DOHH2 (cell line): ENCODE data around the gene ABCA1.
"Not testable (repeated sequence)": the region's sequence is repeated elsewhere in the genome, so short reads cannot be mapped to it uniquely, and the experiment has no call there.

Source experiments
- H3F3A ChIP-seq: fragments of 200-600 bp; sonication (generic), shearing (Covaris generic); 2 replicates; pipeline ENCODE4 v1.6.0; 2016; ENCODE audit warnings: antibody characterized with exemption, mild to moderate bottlenecking; ENCODE audit not compliant: control insufficient read depth, insufficient read depth
- H3K27ac ChIP-seq: fragments of 200-600 bp; sonication (generic); 2 replicates; pipeline ENCODE4 v1.5.1; 2014; ENCODE audit warnings: low read depth, mild to moderate bottlenecking, low read length, moderate library complexity
- H3K27me3 ChIP-seq: fragments of 200-600 bp; sonication (generic); 2 replicates; pipeline ENCODE4 v1.6.1; 2014; ENCODE audit warnings: mild to moderate bottlenecking, low read length, mixed read lengths; ENCODE audit not compliant: control insufficient read depth
- H3K36me3 ChIP-seq: fragments of 200-600 bp; sonication (generic); 2 replicates; pipeline ENCODE4 v1.6.1; 2014; ENCODE audit warnings: mild to moderate bottlenecking, low read length, moderate library complexity, mixed read lengths; ENCODE audit not compliant: control insufficient read depth
- H3K4me1 ChIP-seq: fragments of 200-600 bp; sonication (generic); 2 replicates; pipeline ENCODE4 v1.6.1; 2014; ENCODE audit warnings: mild to moderate bottlenecking, low read length, mixed read lengths; ENCODE audit not compliant: control insufficient read depth
- H3K4me2 ChIP-seq: fragments of 200-600 bp; sonication (generic); 2 replicates; pipeline ENCODE4 v1.6.0; 2014; ENCODE audit warnings: mild to moderate bottlenecking, low read length, moderate library complexity
- H3K4me3 ChIP-seq: fragments of 200-600 bp; sonication (generic); 2 replicates; pipeline ENCODE4 v1.5.1; 2014; ENCODE audit warnings: mild to moderate bottlenecking, low read length, mixed read lengths
- H3K79me2 ChIP-seq: fragments of 200-600 bp; sonication (generic); 2 replicates; pipeline ENCODE4 v1.6.1; 2014; ENCODE audit warnings: mild to moderate bottlenecking, low read length, mixed read lengths; ENCODE audit not compliant: control insufficient read depth
- H3K9me2 ChIP-seq: fragments of 200-600 bp; sonication (generic); replicated peaks from 2 replicates; pipeline ENCODE4 v1.6.1; 2014; ENCODE audit warnings: mild to moderate bottlenecking, low read length, mixed read lengths; ENCODE audit not compliant: control insufficient read depth
- H3K9me3 ChIP-seq: fragments of 200-600 bp; sonication (generic); 2 replicates; pipeline ENCODE4 v1.6.1; 2014; ENCODE audit warnings: antibody characterized with exemption, low read length, mixed read lengths; ENCODE audit not compliant: control insufficient read depth, insufficient read depth
- H4K20me1 ChIP-seq: fragments of 200-600 bp; sonication (generic); 2 replicates; pipeline ENCODE4 v1.6.0; 2014; ENCODE audit warnings: low read depth, mild to moderate bottlenecking, antibody characterized with exemption, low read length, moderate library complexity; ENCODE audit not compliant: control insufficient read depth, insufficient read depth
- CTCF ChIP-seq: fragments of 200-600 bp; sonication (generic); IDR thresholded peaks from one replicate; pipeline ENCODE4 v1.5.1; 2014; ENCODE audit warnings: antibody characterized with exemption, mild to moderate bottlenecking, low read depth, low read length; ENCODE audit not compliant: poor library complexity, severe bottlenecking
- EZH2phosphoT487 ChIP-seq: fragments of 200-600 bp; sonication (generic); IDR thresholded peaks from 2 replicates; pipeline ENCODE4 v1.6.1; 2017; ENCODE audit warnings: borderline replicate concordance, mild to moderate bottlenecking, antibody characterized with exemption, low read length, moderate library complexity, mixed read lengths

ABCA1 gene

GRCh38 chr9:104941597-104941996 lies 13.6 kb upstream of the ABCA1 start:
- H3K4me1 ChIP-seq: no peaks in the 10 kb centered on the region
- H3K4me3 ChIP-seq: no peak overlapping the region
- no peak overlapping the region for H3K4me2 ChIP-seq
- no peak overlapping the region for H3K27ac ChIP-seq
- H3K36me3 ChIP-seq: no peaks in the 10 kb centered on the region
- H3K9me2 ChIP-seq: no peaks in the 10 kb centered on the region
- no peaks in the 10 kb centered on the region for H3F3A ChIP-seq
- TF ChIP-seq EZH2phosphoT487 (no peak), CTCF (no peak)
- H3K9me3 ChIP-seq: no peaks in the 10 kb centered on the region
- no peaks in the 10 kb centered on the region for H3K27me3 ChIP-seq
- no peaks in the 10 kb centered on the region for H4K20me1 ChIP-seq
- no peaks in the 10 kb centered on the region for H3K79me2 ChIP-seq

GRCh38 chr9:104936291-104936690 lies 8.3 kb upstream of the ABCA1 start:
- no peak for TF ChIP-seq EZH2phosphoT487
- no peak for TF ChIP-seq CTCF
- H3F3A ChIP-seq: no peaks in the 10 kb centered on the region
- H3K27me3 ChIP-seq: no peaks in the 10 kb centered on the region
- no peaks in the 10 kb centered on the region for H3K79me2 ChIP-seq
- H3K9me3 ChIP-seq: no peaks in the 10 kb centered on the region
- H3K4me3 ChIP-seq: no peak overlapping the region
- H4K20me1 ChIP-seq: no peaks in the 10 kb centered on the region
- H3K4me1 ChIP-seq: peaks cover 5% of the 10 kb centered on the region
- no peaks in the 10 kb centered on the region for H3K36me3 ChIP-seq
- H3K4me2 ChIP-seq: no peak overlapping the region
- no peak overlapping the region for H3K27ac ChIP-seq
- no peaks in the 10 kb centered on the region for H3K9me2 ChIP-seq

GRCh38 chr9:104935501-104935810 lies 7.5 kb upstream of the ABCA1 start:
- not testable (repeated sequence) for H3K79me2 ChIP-seq, H3F3A ChIP-seq, H3K4me1 ChIP-seq, H3K9me3 ChIP-seq, H3K27ac ChIP-seq, H3K4me2 ChIP-seq, H3K9me2 ChIP-seq, H3K4me3 ChIP-seq, H3K36me3 ChIP-seq, H4K20me1 ChIP-seq, H3K27me3 ChIP-seq

- Histone ChIP-seq H3K4me3 (no peak overlapping the region), H3K36me3 (no peaks in the 10 kb centered on the region), H3K27me3 (no peaks in the 10 kb centered on the region), H3K9me3 (no peaks in the 10 kb centered on the region), H4K20me1 (no peaks in the 10 kb centered on the region), H3K9me2 (no peaks in the 10 kb centered on the region), H3K79me2 (no peaks in the 10 kb centered on the region), H3K4me1 (peaks cover 5% of the 10 kb centered on the region), H3F3A (no peaks in the 10 kb centered on the region), H3K27ac (no peak overlapping the region), H3K4me2 (no peak overlapping the region)
- TF ChIP-seq EZH2phosphoT487 (no peak), CTCF (no peak)
These were observed 6.9 kb upstream of the ABCA1 start for GRCh38 chr9:104934691-104935500.

- not testable (repeated sequence) for H3K4me3 ChIP-seq, H3K9me3 ChIP-seq, H3F3A ChIP-seq, H3K79me2 ChIP-seq, H3K4me2 ChIP-seq, H3K9me2 ChIP-seq, H3K36me3 ChIP-seq, H3K27ac ChIP-seq, H3K27me3 ChIP-seq, H4K20me1 ChIP-seq
- peaks cover 12% of the 10 kb centered on the region for H3K4me1 ChIP-seq
These were observed 5.1 kb upstream of the ABCA1 start for GRCh38 chr9:104933091-104933490.
